ENCODE results near the gene POLD2. TPM values are rescaled to one million over a fixed set of nuclear protein-coding genes. Genes with fewer than 3 reads are reported as not detected.

The POLD2 gene
- total and polyA plus RNA-seq, 2 experiments from 2014 or later, result 100 to 164 TPM

- Histone ChIP-seq H3K4me2 (ENCODE audit: unreplicated experiment) (no peak overlapping the region), H3K9ac (no peak overlapping the region), H4K20me1 (ENCODE audit: insufficient read depth) (no peaks in the 10 kb centered on the region), H3K27me3 (replicated peaks; ENCODE audit: insufficient read depth) (no peaks in the 10 kb centered on the region), H3K79me2 (ENCODE audit: insufficient read depth) (no peaks in the 10 kb centered on the region), H3K27ac (no peak overlapping the region), H3K9me2 (ENCODE audit: insufficient read depth) (no peaks in the 10 kb centered on the region), H3F3A (ENCODE audit: insufficient read depth) (0 out of 2 replicates have a peak, but pooled peaks cover 11% of the 10 kb centered on the region), H2AFZ (no peak overlapping the region), H3K4me3 (no peak overlapping the region), H3K36me3 (ENCODE audit: low read depth) (no peaks in the 10 kb centered on the region), H3K4me1 (ENCODE audit: insufficient read depth) (no peaks in the 10 kb centered on the region), H3K9me3 (ENCODE audit: low read depth) (no peaks in the 10 kb centered on the region)
- DNase-seq, result no peak
- WGBS, 2 experiments (ENCODE audit: low coverage in 1 of 2, low lambda C conversion rate in 2 of 2, missing lambda C conversion rate in 2 of 2), result 68 to 78% methylated on average over 6 of the region's 6 CpGs
- TF ChIP-seq EZH2 (IDR thresholded peaks at IDR 0.05; ENCODE audit: insufficient read depth, poor library complexity, severe bottlenecking) (no peak), EZH2phosphoT487 (IDR thresholded peaks at IDR 0.05; ENCODE audit: insufficient read depth, low read depth) (no peak)
- in situ Hi-C loops (cut with MboI), result no loop called here
Measured at GRCh38 chr7:44144426-44144967, 21.1 kb upstream of the POLD2 start.

GRCh38 chr7:44143646-44144250, 20.4 kb upstream of the POLD2 start:
- WGBS, 2 experiments (ENCODE audit: low coverage in 1 of 2, low lambda C conversion rate in 2 of 2, missing lambda C conversion rate in 2 of 2), result 48 to 49% methylated on average over 6 of the region's 6 CpGs
- H3K4me2 ChIP-seq (ENCODE audit: unreplicated experiment), result no peak overlapping the region

DNA sequence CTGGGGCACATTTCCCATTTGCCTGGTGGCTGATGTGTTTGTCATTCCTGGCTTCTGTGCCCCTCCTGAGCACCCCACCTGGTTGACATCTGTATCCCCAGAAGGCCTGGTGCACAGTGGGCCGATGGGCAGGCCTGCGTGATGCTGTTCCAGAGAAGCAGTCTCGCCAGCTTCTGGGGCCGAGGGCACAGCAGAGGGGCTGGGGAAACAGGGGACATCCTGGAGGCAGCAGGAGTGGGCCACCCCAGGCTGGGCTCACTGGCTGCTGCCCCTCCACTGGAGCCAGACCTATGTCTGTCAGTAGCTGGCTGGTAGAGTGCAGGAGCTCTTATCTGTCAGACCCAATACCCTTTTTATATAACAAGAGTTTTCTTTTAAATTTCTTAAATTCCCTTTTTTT, 18.7 kb upstream of the POLD2 start:
- Histone ChIP-seq H3K9me2 (ENCODE audit: insufficient read depth) (no peaks in the 10 kb centered on the region), H3K4me2 (ENCODE audit: unreplicated experiment) (no peak overlapping the region), H3K79me2 (ENCODE audit: insufficient read depth) (no peaks in the 10 kb centered on the region), H2AFZ (no peak overlapping the region), H3K4me1 (ENCODE audit: insufficient read depth) (no peaks in the 10 kb centered on the region), H3K27ac (no peak overlapping the region), H3F3A (ENCODE audit: insufficient read depth) (0 out of 2 replicates have a peak, but pooled peaks cover 11% of the 10 kb centered on the region), H4K20me1 (ENCODE audit: insufficient read depth) (no peaks in the 10 kb centered on the region), H3K9me3 (ENCODE audit: low read depth) (no peaks in the 10 kb centered on the region), H3K9ac (no peak overlapping the region), H3K27me3 (replicated peaks; ENCODE audit: insufficient read depth) (no peaks in the 10 kb centered on the region), H3K4me3 (no peak overlapping the region), H3K36me3 (ENCODE audit: low read depth) (no peaks in the 10 kb centered on the region)
- TF ChIP-seq EZH2 (IDR thresholded peaks at IDR 0.05; ENCODE audit: insufficient read depth, poor library complexity, severe bottlenecking) (no peak), EZH2phosphoT487 (IDR thresholded peaks at IDR 0.05; ENCODE audit: insufficient read depth, low read depth) (no peak)
- in situ Hi-C loops (cut with MboI), result no loop called here
- 84 to 86% methylated on average over 4 of the region's 4 CpGs for WGBS, 2 experiments (ENCODE audit: low coverage in 1 of 2, low lambda C conversion rate in 2 of 2, missing lambda C conversion rate in 2 of 2)
- DNase-seq, result no peak

More at GRCh38 chr7:44143646-44144250, 20.4 kb upstream of the POLD2 start:
- Histone ChIP-seq H3F3A (ENCODE audit: insufficient read depth) (0 out of 2 replicates have a peak, but pooled peaks cover 11% of the 10 kb centered on the region), H2AFZ (no peak overlapping the region), H3K9me2 (ENCODE audit: insufficient read depth) (no peaks in the 10 kb centered on the region), H3K27me3 (replicated peaks; ENCODE audit: insufficient read depth) (no peaks in the 10 kb centered on the region), H3K4me3 (no peak overlapping the region), H3K27ac (no peak overlapping the region), H3K36me3 (ENCODE audit: low read depth) (no peaks in the 10 kb centered on the region), H3K9me3 (ENCODE audit: low read depth) (no peaks in the 10 kb centered on the region), H3K4me1 (ENCODE audit: insufficient read depth) (no peaks in the 10 kb centered on the region), H3K79me2 (ENCODE audit: insufficient read depth) (no peaks in the 10 kb centered on the region), H4K20me1 (ENCODE audit: insufficient read depth) (no peaks in the 10 kb centered on the region), H3K9ac (no peak overlapping the region)
- in situ Hi-C loops (cut with MboI), result no loop called here
- no peak for DNase-seq
- no peak for TF ChIP-seq EZH2 (IDR thresholded peaks at IDR 0.05; ENCODE audit: insufficient read depth, poor library complexity, severe bottlenecking)
- no peak for TF ChIP-seq EZH2phosphoT487 (IDR thresholded peaks at IDR 0.05; ENCODE audit: insufficient read depth, low read depth)

- Histone ChIP-seq H3K79me2 (ENCODE audit: insufficient read depth) (no peaks in the 10 kb centered on the region), H3K9me2 (ENCODE audit: insufficient read depth) (no peaks in the 10 kb centered on the region), H3K4me1 (ENCODE audit: insufficient read depth) (no peaks in the 10 kb centered on the region), H3K36me3 (ENCODE audit: low read depth) (no peaks in the 10 kb centered on the region), H3K27ac (no peak within 1 kb of the TSS), H3K9ac (no peak within 1 kb of the TSS), H3K9me3 (ENCODE audit: low read depth) (no peaks in the 10 kb centered on the region), H2AFZ (no peak within 1 kb of the TSS), H3F3A (ENCODE audit: insufficient read depth) (0 out of 2 replicates have a peak, but pooled peaks cover 11% of the 10 kb centered on the region), H3K27me3 (replicated peaks; ENCODE audit: insufficient read depth) (no peaks in the 10 kb centered on the region), H4K20me1 (ENCODE audit: insufficient read depth) (no peaks in the 10 kb centered on the region), H3K4me2 (ENCODE audit: unreplicated experiment) (no peak within 1 kb of the TSS), H3K4me3 (no peak within 1 kb of the TSS)
- in situ Hi-C loops (cut with MboI), result no loop called here
- 82 to 89% methylated on average over 6 of the region's 6 CpGs for WGBS, 2 experiments (ENCODE audit: low coverage in 1 of 2, low lambda C conversion rate in 2 of 2, missing lambda C conversion rate in 2 of 2)
- DNase-seq, result no peak
- TF ChIP-seq EZH2phosphoT487 (IDR thresholded peaks at IDR 0.05; ENCODE audit: insufficient read depth, low read depth) (no peak), EZH2 (IDR thresholded peaks at IDR 0.05; ENCODE audit: insufficient read depth, poor library complexity, severe bottlenecking) (no peak)
Measured at GRCh38 chr7:44141221-44141850, 18.0 kb upstream of the POLD2 start, which contains the start of gene MYL7. Gene MYL7 (minus strand): TSS chr7:44141332. CDS start chr7:44141305, 27 bp downstream.

Measured in GM23248 (cell line).